ENCODE data around the gene IPO7. TPM values are rescaled to one million over a fixed set of nuclear protein-coding genes. Genes with fewer than 3 reads are reported as not detected.

IPO7 gene
- total RNA-seq, 1 experiment from 2014 or later: 273 TPM

DNA sequence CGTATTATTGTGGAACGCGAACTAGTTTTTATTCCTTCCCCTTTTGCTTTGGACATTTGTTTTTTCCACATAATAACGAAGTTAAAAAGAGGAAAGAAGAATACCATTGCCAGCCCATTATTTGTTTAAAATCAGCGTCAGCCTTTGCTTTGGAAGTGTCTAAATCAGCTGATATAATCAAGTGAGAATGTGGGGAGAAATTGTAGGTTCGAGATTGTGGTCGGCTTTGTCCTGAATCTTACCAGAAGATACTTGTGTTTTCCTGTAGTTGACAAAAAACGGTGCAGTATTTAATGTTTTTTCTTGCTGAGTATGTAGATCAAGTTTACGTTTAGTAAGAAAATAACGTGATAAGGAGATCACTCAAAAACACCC, 77.3 kb downstream of the IPO7 start:
- H3K27ac ChIP-seq (ENCODE audit: low read length): peak overlapping the region; percentile 98
- ChIA-PET CTCF (no interaction called here), POLR2A (interaction anchor here (0.7 to 1.9 kb wide), 4 partner anchors 17 to 384 kb away, joined by 3 to 18 read pairs (median 4); partner anchors contain the start of gene WEE1)
- TF ChIP-seq, protein P1, sequence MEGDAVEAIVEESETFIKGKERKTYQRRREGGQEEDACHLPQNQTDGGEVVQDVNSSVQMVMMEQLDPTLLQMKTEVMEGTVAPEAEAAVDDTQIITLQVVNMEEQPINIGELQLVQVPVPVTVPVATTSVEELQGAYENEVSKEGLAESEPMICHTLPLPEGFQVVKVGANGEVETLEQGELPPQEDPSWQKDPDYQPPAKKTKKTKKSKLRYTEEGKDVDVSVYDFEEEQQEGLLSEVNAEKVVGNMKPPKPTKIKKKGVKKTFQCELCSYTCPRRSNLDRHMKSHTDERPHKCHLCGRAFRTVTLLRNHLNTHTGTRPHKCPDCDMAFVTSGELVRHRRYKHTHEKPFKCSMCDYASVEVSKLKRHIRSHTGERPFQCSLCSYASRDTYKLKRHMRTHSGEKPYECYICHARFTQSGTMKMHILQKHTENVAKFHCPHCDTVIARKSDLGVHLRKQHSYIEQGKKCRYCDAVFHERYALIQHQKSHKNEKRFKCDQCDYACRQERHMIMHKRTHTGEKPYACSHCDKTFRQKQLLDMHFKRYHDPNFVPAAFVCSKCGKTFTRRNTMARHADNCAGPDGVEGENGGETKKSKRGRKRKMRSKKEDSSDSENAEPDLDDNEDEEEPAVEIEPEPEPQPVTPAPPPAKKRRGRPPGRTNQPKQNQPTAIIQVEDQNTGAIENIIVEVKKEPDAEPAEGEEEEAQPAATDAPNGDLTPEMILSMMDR (IDR thresholded peaks at IDR 0.05): no peak
- no peak for TF ChIP-seq SIN3A (IDR thresholded peaks at IDR 0.05; ENCODE audit: borderline replicate concordance, insufficient read depth, low read depth, low read length)
- TF ChIP-seq POLR2AphosphoS5 (IDR thresholded peaks at IDR 0.05; ENCODE audit: low read depth, low read length): no peak; the same call in 1 of the 2 replicates
- TF ChIP-seq, protein P2, sequence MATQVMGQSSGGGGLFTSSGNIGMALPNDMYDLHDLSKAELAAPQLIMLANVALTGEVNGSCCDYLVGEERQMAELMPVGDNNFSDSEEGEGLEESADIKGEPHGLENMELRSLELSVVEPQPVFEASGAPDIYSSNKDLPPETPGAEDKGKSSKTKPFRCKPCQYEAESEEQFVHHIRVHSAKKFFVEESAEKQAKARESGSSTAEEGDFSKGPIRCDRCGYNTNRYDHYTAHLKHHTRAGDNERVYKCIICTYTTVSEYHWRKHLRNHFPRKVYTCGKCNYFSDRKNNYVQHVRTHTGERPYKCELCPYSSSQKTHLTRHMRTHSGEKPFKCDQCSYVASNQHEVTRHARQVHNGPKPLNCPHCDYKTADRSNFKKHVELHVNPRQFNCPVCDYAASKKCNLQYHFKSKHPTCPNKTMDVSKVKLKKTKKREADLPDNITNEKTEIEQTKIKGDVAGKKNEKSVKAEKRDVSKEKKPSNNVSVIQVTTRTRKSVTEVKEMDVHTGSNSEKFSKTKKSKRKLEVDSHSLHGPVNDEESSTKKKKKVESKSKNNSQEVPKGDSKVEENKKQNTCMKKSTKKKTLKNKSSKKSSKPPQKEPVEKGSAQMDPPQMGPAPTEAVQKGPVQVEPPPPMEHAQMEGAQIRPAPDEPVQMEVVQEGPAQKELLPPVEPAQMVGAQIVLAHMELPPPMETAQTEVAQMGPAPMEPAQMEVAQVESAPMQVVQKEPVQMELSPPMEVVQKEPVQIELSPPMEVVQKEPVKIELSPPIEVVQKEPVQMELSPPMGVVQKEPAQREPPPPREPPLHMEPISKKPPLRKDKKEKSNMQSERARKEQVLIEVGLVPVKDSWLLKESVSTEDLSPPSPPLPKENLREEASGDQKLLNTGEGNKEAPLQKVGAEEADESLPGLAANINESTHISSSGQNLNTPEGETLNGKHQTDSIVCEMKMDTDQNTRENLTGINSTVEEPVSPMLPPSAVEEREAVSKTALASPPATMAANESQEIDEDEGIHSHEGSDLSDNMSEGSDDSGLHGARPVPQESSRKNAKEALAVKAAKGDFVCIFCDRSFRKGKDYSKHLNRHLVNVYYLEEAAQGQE (IDR thresholded peaks at IDR 0.05; ENCODE audit: insufficient read depth in 1 of 2, low read depth in 2 of 2, low read length in 1 of 2): no peak
- no peak for TF ChIP-seq TCF7L2 (IDR thresholded peaks at IDR 0.05; ENCODE audit: low read depth, low read length)
- DNase-seq (ENCODE audit: low read depth, low spot score) (no peak), ATAC-seq (no peak)
- H3K9me3 ChIP-seq (ENCODE audit: control insufficient read depth, insufficient read depth, low read depth, low read length): no peaks in the 10 kb centered on the region
- intact Hi-C loops (cut with micrococcal nuclease; ENCODE audit: unreplicated experiment): loop anchor here (5.0 kb wide), 1 partner anchor 106 kb away; no protein-coding TSS in a partner anchor
- H3K36me3 ChIP-seq (ENCODE audit: control insufficient read depth, insufficient read depth, low read length): no peaks in the 10 kb centered on the region; the same call in 1 of the 2 replicates
- BruUV-seq (replicated peaks): TSS peak; percentile 98
- peaks cover 23% of the 10 kb centered on the region for H3K4me1 ChIP-seq (ENCODE audit: control insufficient read depth, insufficient read depth, low read length)
- peak overlapping the region; percentile 67 to 80 for H3K4me3 ChIP-seq (ENCODE audit: low read depth in 2 of 2, low read length in 2 of 2)
- in situ Hi-C loops (cut with HindIII; ENCODE audit: low pct_unique_long_range_greater_than_20kb, low sequenced_read_pairs): no loop called here
- H3K27me3 ChIP-seq (ENCODE audit: control insufficient read depth, insufficient read depth, low read length): no peaks in the 10 kb centered on the region

DNA sequence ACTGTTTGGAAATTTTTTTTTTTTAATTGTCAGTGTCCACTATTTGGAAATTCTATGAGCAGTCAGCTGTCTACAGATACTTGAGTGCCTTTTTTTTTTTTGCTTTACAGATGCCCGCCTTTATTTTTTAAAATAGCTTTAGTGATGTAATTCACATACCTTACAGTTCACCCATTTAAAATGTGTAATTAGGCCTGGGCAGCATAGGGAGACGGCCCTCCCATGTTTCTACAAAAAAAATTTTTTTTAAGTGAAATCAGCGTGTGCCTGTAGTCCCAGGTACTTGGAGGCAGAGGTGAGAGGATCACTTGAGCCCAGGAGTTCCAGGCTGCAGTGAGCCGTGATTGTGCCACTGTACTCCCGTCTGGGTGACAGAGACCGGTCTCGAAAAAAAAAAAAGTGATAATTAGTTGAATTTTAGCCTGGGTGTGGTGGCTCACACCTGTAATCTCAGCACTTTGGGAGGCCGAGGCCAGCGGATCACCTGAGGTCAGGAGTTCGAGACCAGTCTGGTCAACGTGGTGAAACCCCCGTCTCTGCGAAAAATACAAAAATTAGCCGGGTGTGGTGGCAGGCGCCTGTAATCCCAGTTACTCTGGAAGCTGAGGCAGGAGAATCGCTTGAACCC, 77.8 kb downstream of the IPO7 start:
- TF ChIP-seq, protein P1 (IDR thresholded peaks at IDR 0.05): no peak
- TF ChIP-seq, protein P2 (IDR thresholded peaks at IDR 0.05; ENCODE audit: insufficient read depth in 1 of 2, low read depth in 2 of 2, low read length in 1 of 2): no peak
- TF ChIP-seq SIN3A (IDR thresholded peaks at IDR 0.05; ENCODE audit: borderline replicate concordance, insufficient read depth, low read depth, low read length): no peak
- TF ChIP-seq POLR2AphosphoS5 (IDR thresholded peaks at IDR 0.05; ENCODE audit: low read depth, low read length): no peak
- no peak for TF ChIP-seq TCF7L2 (IDR thresholded peaks at IDR 0.05; ENCODE audit: low read depth, low read length)
- ATAC-seq: no peak
- no peak for DNase-seq (ENCODE audit: low read depth, low spot score)
- intact Hi-C loops (cut with micrococcal nuclease; ENCODE audit: unreplicated experiment): loop anchor here (5.0 kb wide), 1 partner anchor 105 kb away; no protein-coding TSS in a partner anchor
- ChIA-PET POLR2A (interaction anchor here (0.5 to 0.7 kb wide), 3 partner anchors 18 to 235 kb away, joined by 3 to 4 read pairs (median 4); no protein-coding TSS in a partner anchor), CTCF (no interaction called here)
- H3K27me3 ChIP-seq (ENCODE audit: control insufficient read depth, insufficient read depth, low read length): no peaks in the 10 kb centered on the region
- BruUV-seq (replicated peaks): no TSS peak
- peaks cover 23% of the 10 kb centered on the region for H3K4me1 ChIP-seq (ENCODE audit: control insufficient read depth, insufficient read depth, low read length)
- peak overlapping the region in 1 of 2 experiments; percentile 67; a peak in 3 of 4 replicates for H3K4me3 ChIP-seq (ENCODE audit: low read depth in 2 of 2, low read length in 2 of 2)
- no peaks in the 10 kb centered on the region; the same call in 1 of the 2 replicates for H3K36me3 ChIP-seq (ENCODE audit: control insufficient read depth, insufficient read depth, low read length)
- H3K9me3 ChIP-seq (ENCODE audit: control insufficient read depth, insufficient read depth, low read depth, low read length): no peaks in the 10 kb centered on the region
- H3K27ac ChIP-seq (ENCODE audit: low read length): peak overlapping the region; percentile 98
- in situ Hi-C loops (cut with HindIII; ENCODE audit: low pct_unique_long_range_greater_than_20kb, low sequenced_read_pairs): no loop called here
